ENCODE results near the gene CELF2. TPM values are rescaled to one million over a fixed set of nuclear protein-coding genes. Genes with fewer than 3 reads are reported as not detected.

The CELF2 gene
- total RNA-seq, 4 donors from 2014 or later = 28.7 to 55.4 (median 35.0) TPM

GRCh38 chr10:11245095-11245479 lies 227.4 kb downstream of the CELF2 start:
- no peaks in the 10 kb centered on the region for H3K27me3 ChIP-seq
- no peaks in the 10 kb centered on the region for H3K4me1 ChIP-seq
- no peaks in the 10 kb centered on the region for H3K9me3 ChIP-seq
- intact Hi-C loops (cut with DNase I) = no loop called here
- WGBS, 2 donors = 90 to 95% methylated on average over 2 of the region's 2 CpGs
- DNase-seq = no peak
- no peak for TF ChIP-seq POLR2A (IDR thresholded peaks at IDR 0.05)
- TF ChIP-seq CTCF (IDR thresholded peaks at IDR 0.05) = no peak
- no peaks in the 10 kb centered on the region for H3K36me3 ChIP-seq
- H3K4me3 ChIP-seq (replicated peaks in 1 of 3) = no peak overlapping the region
- no peak overlapping the region for H3K27ac ChIP-seq

GRCh38 chr10:11245510-11245909 lies 227.8 kb downstream of the CELF2 start:
- TF ChIP-seq CTCF (IDR thresholded peaks at IDR 0.05) = no peak
- no peak for TF ChIP-seq POLR2A (IDR thresholded peaks at IDR 0.05)
- no peak for DNase-seq
- no peaks in the 10 kb centered on the region for H3K36me3 ChIP-seq
- no peak overlapping the region for H3K27ac ChIP-seq
- H3K9me3 ChIP-seq = no peaks in the 10 kb centered on the region
- H3K27me3 ChIP-seq = no peaks in the 10 kb centered on the region
- no peaks in the 10 kb centered on the region for H3K4me1 ChIP-seq
- no peak overlapping the region for H3K4me3 ChIP-seq (replicated peaks in 1 of 3)
- 88 to 90% methylated on average over 8 of the region's 8 CpGs for WGBS, 2 donors
- intact Hi-C loops (cut with DNase I) = no loop called here

GRCh38 chr10:11245981-11246590 lies 228.4 kb downstream of the CELF2 start:
- intact Hi-C loops (cut with DNase I) = no loop called here
- Histone ChIP-seq H3K27ac (no peak overlapping the region), H3K27me3 (no peaks in the 10 kb centered on the region), H3K4me3 (replicated peaks in 1 of 3) (no peak overlapping the region), H3K36me3 (no peaks in the 10 kb centered on the region), H3K9me3 (no peaks in the 10 kb centered on the region), H3K4me1 (no peaks in the 10 kb centered on the region)
- DNase-seq = no peak
- TF ChIP-seq POLR2A (IDR thresholded peaks at IDR 0.05) (no peak), CTCF (IDR thresholded peaks at IDR 0.05) (no peak)
- 94 to 97% methylated on average over 9 of the region's 9 CpGs for WGBS, 2 donors

- Histone ChIP-seq H3K4me3 (replicated peaks in 1 of 3) (no peak overlapping the region), H3K9me3 (no peaks in the 10 kb centered on the region), H3K4me1 (no peaks in the 10 kb centered on the region), H3K27me3 (no peaks in the 10 kb centered on the region), H3K27ac (no peak overlapping the region), H3K36me3 (no peaks in the 10 kb centered on the region)
- TF ChIP-seq POLR2A (IDR thresholded peaks at IDR 0.05) (no peak), CTCF (IDR thresholded peaks at IDR 0.05) (no peak)
- intact Hi-C loops (cut with DNase I) = no loop called here
- DNase-seq = no peak
- WGBS, 2 donors = 92 to 97% methylated on average over 24 of the region's 24 CpGs
Observed at GRCh38 chr10:11246752-11247467, 229.2 kb downstream of the CELF2 start.

- TF ChIP-seq POLR2A (IDR thresholded peaks at IDR 0.05) (no peak), CTCF (IDR thresholded peaks at IDR 0.05) (no peak)
- no peaks in the 10 kb centered on the region for H3K36me3 ChIP-seq
- DNase-seq = no peak
- H3K4me3 ChIP-seq (replicated peaks in 1 of 3) = no peak overlapping the region
- intact Hi-C loops (cut with DNase I) = no loop called here
- H3K27me3 ChIP-seq = no peaks in the 10 kb centered on the region
- WGBS, 2 donors = 80 to 82% methylated on average over 10 of the region's 10 CpGs
- no peaks in the 10 kb centered on the region for H3K9me3 ChIP-seq
- no peaks in the 10 kb centered on the region for H3K4me1 ChIP-seq
- no peak overlapping the region for H3K27ac ChIP-seq
Observed at GRCh38 chr10:11249152-11249807, 231.6 kb downstream of the CELF2 start.

All from thyroid gland (tissue), 4 donors.